Thyroid gland (tissue), 4 donors: ENCODE data around the gene CLEC14A. TPM values are rescaled to one million over a fixed set of nuclear protein-coding genes. Genes with fewer than 3 reads are reported as not detected.

Source experiments
- DNase-seq, 2 donors: peaks; one replicate each; pipeline ENCODE4 v3.0.0-alpha.2; 2019
- H3K27ac ChIP-seq, 3 donors: fragments of 200-600 bp; sonication (generic); 1 replicate in 2 of 3; 2 replicates in 1 of 3; pipeline ENCODE4 v1.5.1; 2016 to 2019; ENCODE audit warnings: mild to moderate bottlenecking in 1 of 3, moderate library complexity in 1 of 3
- H3K27me3 ChIP-seq: fragments of 200-600 bp; sonication (generic); one replicate; pipeline ENCODE4 v1.5.1; 2019
- H3K36me3 ChIP-seq, 2 donors: fragments of 200-600 bp; sonication (generic); one replicate each; pipeline ENCODE4 v1.5.1; 2016 to 2019
- H3K4me1 ChIP-seq, 2 donors: fragments of 200-600 bp; sonication (generic); one replicate each; pipeline ENCODE4 v1.5.1; 2017 to 2019
- H3K4me3 ChIP-seq, 3 donors: fragments of 200-600 bp; sonication (generic); replicated peaks in 1 of 3; 1 replicate in 2 of 3; 2 replicates in 1 of 3; pipeline ENCODE4 v1.5.1; 2016; ENCODE audit warnings: mild to moderate bottlenecking in 1 of 3
- H3K9me3 ChIP-seq: fragments of 200-600 bp; sonication (generic); one replicate; pipeline ENCODE4 v1.5.1; 2017
- CTCF ChIP-seq, 6 experiments: fragments of 200-600 bp in 3 of 6; fragments of 450-650 bp in 3 of 6; sonication (generic) in 3 of 6; IDR thresholded peaks; one replicate each; pipeline ENCODE4 v1.5.1; 2016 to 2019; ENCODE audit warnings: antibody characterized with exemption in 6 of 6, mild to moderate bottlenecking in 2 of 6, inconsistent platforms in 1 of 6, moderate library complexity in 1 of 6
- POLR2A ChIP-seq, 2 donors: fragments of 450-650 bp; IDR thresholded peaks; one replicate each; pipeline ENCODE4 v1.6.1; 2017; ENCODE audit warnings: antibody characterized with exemption in 2 of 2, mild to moderate bottlenecking in 2 of 2, moderate library complexity in 1 of 2
- WGBS, 2 donors: methylation state at CpG; one replicate each; pipeline ENCODE4 v1.1.5; 2017; 5-methylcytosine and 5-hydroxymethylcytosine counted together
- intact Hi-C: fragments of 100-400 bp; cut with DNase I; formaldehyde crosslinking; loops from one replicate; pipeline ENCODE4 v1.15.1; 2023
- total RNA-seq, 4 donors: library from RNA; depleted of rRNA; stranded (reverse); fragments of >200 nt; gene quantifications; one replicate each; pipeline ENCODE4 v1.2.3, GENCODE V29; 2016

The CLEC14A gene
- total RNA-seq, 4 donors from 2014 or later, result 15.5 to 44.5 (median 23.4) TPM

GRCh38 chr14:38291681-38292467 is 36.0 kb upstream of the CLEC14A start:
- Histone ChIP-seq H3K36me3 (no peaks in the 10 kb centered on the region), H3K4me1 (no peaks in the 10 kb centered on the region), H3K27me3 (no peaks in the 10 kb centered on the region), H3K4me3 (no peak overlapping the region), H3K27ac (no peak overlapping the region), H3K9me3 (no peaks in the 10 kb centered on the region)
- no peak for DNase-seq
- intact Hi-C loops, result no loop called here
- TF ChIP-seq POLR2A (IDR thresholded peaks at IDR 0.05) (no peak), CTCF (IDR thresholded peaks at IDR 0.05) (no peak)

GRCh38 chr14:38290601-38291188 is 34.8 kb upstream of the CLEC14A start:
- H3K4me3 ChIP-seq, result no peak overlapping the region
- no peaks in the 10 kb centered on the region for H3K9me3 ChIP-seq
- no peaks in the 10 kb centered on the region for H3K36me3 ChIP-seq
- H3K27me3 ChIP-seq, result no peaks in the 10 kb centered on the region
- WGBS, 2 donors, result 37 to 41% methylated on average over 5 of the region's 5 CpGs
- H3K4me1 ChIP-seq, result no peaks in the 10 kb centered on the region
- intact Hi-C loops, result no loop called here
- no peak overlapping the region for H3K27ac ChIP-seq
- TF ChIP-seq POLR2A (IDR thresholded peaks at IDR 0.05), result no peak
- TF ChIP-seq CTCF (IDR thresholded peaks at IDR 0.05), result no peak
- DNase-seq, result no peak

GRCh38 chr14:38286452-38286851 is 30.6 kb upstream of the CLEC14A start:
- H3K9me3 ChIP-seq, result no peaks in the 10 kb centered on the region
- no peaks in the 10 kb centered on the region for H3K27me3 ChIP-seq
- no peak overlapping the region for H3K27ac ChIP-seq
- H3K36me3 ChIP-seq, result no peaks in the 10 kb centered on the region
- no peak overlapping the region for H3K4me3 ChIP-seq
- intact Hi-C loops, result no loop called here
- TF ChIP-seq CTCF (IDR thresholded peaks at IDR 0.05) (no peak), POLR2A (IDR thresholded peaks at IDR 0.05) (no peak)
- H3K4me1 ChIP-seq, result no peaks in the 10 kb centered on the region
- no peak for DNase-seq

GRCh38 chr14:38285962-38286361 is 30.1 kb upstream of the CLEC14A start:
- H3K27ac ChIP-seq, result no peak overlapping the region
- no peak for DNase-seq
- no peaks in the 10 kb centered on the region for H3K4me1 ChIP-seq
- TF ChIP-seq POLR2A (IDR thresholded peaks at IDR 0.05) (no peak), CTCF (IDR thresholded peaks at IDR 0.05) (no peak)
- H3K9me3 ChIP-seq, result no peaks in the 10 kb centered on the region
- 58 to 66% methylated on average over 2 of the region's 2 CpGs for WGBS, 2 donors
- H3K27me3 ChIP-seq, result no peaks in the 10 kb centered on the region
- intact Hi-C loops, result no loop called here
- no peak overlapping the region for H3K4me3 ChIP-seq
- H3K36me3 ChIP-seq, result no peaks in the 10 kb centered on the region

GRCh38 chr14:38282936-38283335 is 27.0 kb upstream of the CLEC14A start:
- no peak for DNase-seq
- intact Hi-C loops, result no loop called here
- no peak for TF ChIP-seq CTCF (IDR thresholded peaks at IDR 0.05)
- no peak for TF ChIP-seq POLR2A (IDR thresholded peaks at IDR 0.05)
- H3K9me3 ChIP-seq, result no peaks in the 10 kb centered on the region
- no peaks in the 10 kb centered on the region for H3K4me1 ChIP-seq
- H3K4me3 ChIP-seq, result no peak overlapping the region
- H3K27ac ChIP-seq, result no peak overlapping the region
- H3K36me3 ChIP-seq, result no peaks in the 10 kb centered on the region
- no peaks in the 10 kb centered on the region for H3K27me3 ChIP-seq
